Limb (tissue), 2 donors: ENCODE data around the gene ATP13A3.

ENCODE experiments used
- DNase-seq, 2 donors: peaks; one replicate each; pipeline ENCODE4 v3.0.0-alpha.2; 2016; ENCODE audit errors: extremely low spot score in 2 of 2

Gene ATP13A3

GRCh38 chr3:194396539-194396858, 90.3 kb downstream of the ATP13A3 start:
- no peak for DNase-seq

- peak; percentile 31 to 72 for DNase-seq
Measured at GRCh38 chr3:194395778-194396538, 90.8 kb downstream of the ATP13A3 start.

- no peak for DNase-seq
Measured at GRCh38 chr3:194395212-194395611, 91.6 kb downstream of the ATP13A3 start.

- no peak for DNase-seq
Measured at GRCh38 chr3:194392576-194392975, 94.2 kb downstream of the ATP13A3 start.

- DNase-seq: no peak
Measured at GRCh38 chr3:194390835-194391234, 96.0 kb downstream of the ATP13A3 start.

GRCh38 chr3:194389269-194389668, 97.5 kb downstream of the ATP13A3 start:
- DNase-seq: no peak

GRCh38 chr3:194387926-194388418, 98.8 kb downstream of the ATP13A3 start:
- no peak for DNase-seq

GRCh38 chr3:194387276-194387675, 99.5 kb downstream of the ATP13A3 start:
- no peak for DNase-seq

GRCh38 chr3:194386648-194387047, 100.2 kb downstream of the ATP13A3 start:
- DNase-seq: no peak

- DNase-seq: no peak
Measured at GRCh38 chr3:194386066-194386465, 100.7 kb downstream of the ATP13A3 start.

GRCh38 chr3:194384569-194385001, 102.2 kb downstream of the ATP13A3 start:
- no peak for DNase-seq

GRCh38 chr3:194384156-194384555, 102.6 kb downstream of the ATP13A3 start:
- no peak for DNase-seq

- no peak for DNase-seq
Measured at GRCh38 chr3:194383276-194383940, 103.4 kb downstream of the ATP13A3 start.

- no peak for DNase-seq
Measured at GRCh38 chr3:194382892-194383223, 103.9 kb downstream of the ATP13A3 start.

GRCh38 chr3:194382196-194382891, 104.5 kb downstream of the ATP13A3 start:
- no peak for DNase-seq

- DNase-seq: no peak
Measured at GRCh38 chr3:194381460-194381875, 105.3 kb downstream of the ATP13A3 start.

GRCh38 chr3:194380326-194380725, 106.5 kb downstream of the ATP13A3 start:
- DNase-seq: no peak

- no peak for DNase-seq
Measured at GRCh38 chr3:194379651-194380050, 107.2 kb downstream of the ATP13A3 start.

- DNase-seq: no peak
Measured at GRCh38 chr3:194379231-194379630, 107.6 kb downstream of the ATP13A3 start.

GRCh38 chr3:194377708-194378107, 109.1 kb downstream of the ATP13A3 start:
- no peak for DNase-seq

GRCh38 chr3:194376241-194376560, 110.6 kb downstream of the ATP13A3 start:
- no peak for DNase-seq

- no peak for DNase-seq
Measured at GRCh38 chr3:194375473-194376240, 111.1 kb downstream of the ATP13A3 start.
